Measurements from ENCODE around the gene NCK1.

GRCh38 chr3:136979684-136980083 lies 117.7 kb downstream of the NCK1 start:
- TF ChIP-seq PPARA (CRISPR knock-in tag; IDR thresholded peaks at IDR 0.05; ENCODE audit: borderline replicate concordance) (no peak), TOX (CRISPR knock-in tag; IDR thresholded peaks at IDR 0.05; ENCODE audit: borderline replicate concordance) (no peak), RARB (CRISPR knock-in tag; IDR thresholded peaks at IDR 0.05) (no peak), ZNF565 (CRISPR knock-in tag; conservative IDR thresholded peaks at IDR 0.05; ENCODE audit: low read depth) (no peak), GLIS3 (CRISPR knock-in tag; IDR thresholded peaks at IDR 0.05) (no peak), TSHZ2 (CRISPR knock-in tag; IDR thresholded peaks at IDR 0.05) (no peak), SNAI2 (CRISPR knock-in tag; IDR thresholded peaks at IDR 0.05) (no peak), PATZ1 (CRISPR knock-in tag; IDR thresholded peaks at IDR 0.05; ENCODE audit: borderline replicate concordance) (no peak)
- TF ChIP-seq, protein P1, sequence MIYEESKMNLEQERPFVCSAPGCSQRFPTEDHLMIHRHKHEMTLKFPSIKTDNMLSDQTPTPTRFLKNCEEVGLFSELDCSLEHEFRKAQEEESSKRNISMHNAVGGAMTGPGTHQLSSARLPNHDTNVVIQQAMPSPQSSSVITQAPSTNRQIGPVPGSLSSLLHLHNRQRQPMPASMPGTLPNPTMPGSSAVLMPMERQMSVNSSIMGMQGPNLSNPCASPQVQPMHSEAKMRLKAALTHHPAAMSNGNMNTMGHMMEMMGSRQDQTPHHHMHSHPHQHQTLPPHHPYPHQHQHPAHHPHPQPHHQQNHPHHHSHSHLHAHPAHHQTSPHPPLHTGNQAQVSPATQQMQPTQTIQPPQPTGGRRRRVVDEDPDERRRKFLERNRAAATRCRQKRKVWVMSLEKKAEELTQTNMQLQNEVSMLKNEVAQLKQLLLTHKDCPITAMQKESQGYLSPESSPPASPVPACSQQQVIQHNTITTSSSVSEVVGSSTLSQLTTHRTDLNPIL (CRISPR knock-in tag; IDR thresholded peaks at IDR 0.05; ENCODE audit: low read depth) = no peak
- TF ChIP-seq, protein P2, sequence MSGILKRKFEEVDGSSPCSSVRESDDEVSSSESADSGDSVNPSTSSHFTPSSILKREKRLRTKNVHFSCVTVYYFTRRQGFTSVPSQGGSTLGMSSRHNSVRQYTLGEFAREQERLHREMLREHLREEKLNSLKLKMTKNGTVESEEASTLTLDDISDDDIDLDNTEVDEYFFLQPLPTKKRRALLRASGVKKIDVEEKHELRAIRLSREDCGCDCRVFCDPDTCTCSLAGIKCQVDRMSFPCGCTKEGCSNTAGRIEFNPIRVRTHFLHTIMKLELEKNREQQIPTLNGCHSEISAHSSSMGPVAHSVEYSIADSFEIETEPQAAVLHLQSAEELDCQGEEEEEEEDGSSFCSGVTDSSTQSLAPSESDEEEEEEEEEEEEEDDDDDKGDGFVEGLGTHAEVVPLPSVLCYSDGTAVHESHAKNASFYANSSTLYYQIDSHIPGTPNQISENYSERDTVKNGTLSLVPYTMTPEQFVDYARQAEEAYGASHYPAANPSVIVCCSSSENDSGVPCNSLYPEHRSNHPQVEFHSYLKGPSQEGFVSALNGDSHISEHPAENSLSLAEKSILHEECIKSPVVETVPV (CRISPR knock-in tag; IDR thresholded peaks at IDR 0.05) = no peak
